GM23338 (cell line): ENCODE data around the gene XRN2. TPM values are rescaled to one million over a fixed set of nuclear protein-coding genes. Genes with fewer than 3 reads are reported as not detected.

Experiments used
- ATAC-seq: fragments of 200-7000 bp; cut with Tn5 transposase; 3 replicates; pipeline ENCODE4 v1.9.1; 2020
- DNase-seq: peaks from one replicate; pipeline ENCODE4 v3.0.0-alpha.2; 2015; ENCODE audit warnings: low spot score
- H2AFZ ChIP-seq: fragments of 200-600 bp; sonication (generic); 2 replicates; pipeline ENCODE4 v1.8.0; 2016; ENCODE audit warnings: antibody characterized with exemption, mild to moderate bottlenecking, moderate library complexity
- H3F3A ChIP-seq: fragments of 200-600 bp; sonication (generic); replicated peaks from 2 replicates; pipeline ENCODE4 v1.8.0; 2017; ENCODE audit warnings: antibody characterized with exemption, mixed run types, low read depth
- H3K27ac ChIP-seq: fragments of 200-600 bp; sonication (generic); 2 replicates; pipeline ENCODE4 v1.6.1; 2016; ENCODE audit warnings: low read depth
- H3K27me3 ChIP-seq: fragments of 200-600 bp; sonication (generic); 2 replicates; pipeline ENCODE4 v1.8.0; 2016; ENCODE audit warnings: mild to moderate bottlenecking, mixed run types, moderate library complexity; ENCODE audit not compliant: insufficient read depth
- H3K36me3 ChIP-seq: fragments of 200-600 bp; sonication (generic); 2 replicates; pipeline ENCODE4 v1.8.0; 2016; ENCODE audit warnings: mild to moderate bottlenecking; ENCODE audit not compliant: insufficient read depth
- H3K4me1 ChIP-seq: fragments of 200-600 bp; sonication (generic); 2 replicates; pipeline ENCODE4 v1.8.0; 2016; ENCODE audit warnings: mild to moderate bottlenecking, moderate library complexity; ENCODE audit not compliant: insufficient read depth
- H3K4me2 ChIP-seq: fragments of 200-600 bp; sonication (generic); 2 replicates; pipeline ENCODE4 v1.7.1; 2017; ENCODE audit warnings: mixed run types
- H3K4me3 ChIP-seq: fragments of 200-600 bp; sonication (generic); 2 replicates; pipeline ENCODE4 v1.6.1; 2016; ENCODE audit warnings: mixed run types
- H3K79me2 ChIP-seq: fragments of 200-600 bp; sonication (generic); replicated peaks from 2 replicates; pipeline ENCODE4 v1.8.0; 2017; ENCODE audit warnings: mild to moderate bottlenecking; ENCODE audit not compliant: insufficient read depth
- H3K9me2 ChIP-seq: fragments of 200-600 bp; sonication (generic); 2 replicates; pipeline ENCODE4 v1.8.0; 2017; ENCODE audit not compliant: insufficient read depth
- H4K20me1 ChIP-seq: fragments of 200-600 bp; sonication (generic); replicated peaks from 2 replicates; pipeline ENCODE4 v1.8.0; 2017; ENCODE audit warnings: mild to moderate bottlenecking; ENCODE audit not compliant: insufficient read depth
- H3K27ac Mint-ChIP-seq: 2 replicates; pipeline ENCODE4 v1.8.0; 2020; ENCODE audit warnings: inconsistent platforms, mild to moderate bottlenecking, moderate library complexity, mixed read lengths
- H3K27me3 Mint-ChIP-seq: 3 replicates; pipeline ENCODE4 v1.8.0; 2022; ENCODE audit warnings: low read depth, mild to moderate bottlenecking, moderate library complexity, mixed read lengths, inconsistent platforms; ENCODE audit not compliant: insufficient read depth, poor library complexity
- H3K36me3 Mint-ChIP-seq: 3 replicates; pipeline ENCODE4 v1.8.0; 2021; ENCODE audit warnings: low read depth, mild to moderate bottlenecking, inconsistent platforms, moderate library complexity, mixed read lengths
- H3K4me1 Mint-ChIP-seq: 3 replicates; pipeline ENCODE4 v1.8.0; 2020; ENCODE audit warnings: mild to moderate bottlenecking, inconsistent platforms, mixed read lengths
- H3K4me3 Mint-ChIP-seq: 3 replicates; pipeline ENCODE4 v1.8.0; 2021; ENCODE audit warnings: moderate library complexity, mild to moderate bottlenecking, inconsistent platforms, mixed read lengths
- H3K9me3 Mint-ChIP-seq: 3 replicates; pipeline ENCODE4 v1.8.0; 2020; ENCODE audit warnings: moderate library complexity, mild to moderate bottlenecking, inconsistent platforms, mixed read lengths
- EZH2 ChIP-seq: fragments of 200-600 bp; sonication (generic); IDR thresholded peaks from one replicate; pipeline ENCODE4 v1.8.0; 2017; ENCODE audit warnings: antibody characterized with exemption, mild to moderate bottlenecking, low read depth; ENCODE audit not compliant: unreplicated experiment
- EZH2phosphoT487 ChIP-seq: fragments of 200-600 bp; sonication (generic); IDR thresholded peaks from one replicate; pipeline ENCODE4 v1.8.1; 2018; ENCODE audit warnings: antibody characterized with exemption; ENCODE audit not compliant: unreplicated experiment
- JUNB ChIP-seq: IDR thresholded peaks from one replicate; pipeline ENCODE4 v1.6.1; 2016; ENCODE audit warnings: antibody characterized with exemption; ENCODE audit not compliant: unreplicated experiment
- NANOG ChIP-seq: IDR thresholded peaks from 2 replicates; pipeline ENCODE4 v1.6.1; 2016; ENCODE audit warnings: antibody characterized with exemption, borderline replicate concordance
- POLR2AphosphoS5 ChIP-seq: IDR thresholded peaks from 2 replicates; pipeline ENCODE4 v1.6.1; 2016; ENCODE audit warnings: antibody characterized with exemption, low read depth
- ZNF114 ChIP-seq: fragments of 250-450 bp; sonication (Bioruptor Pico); IDR thresholded peaks from 2 replicates; pipeline ENCODE4 v1.5.0; 2020; ENCODE audit warnings: mild to moderate bottlenecking, moderate library complexity
- ZNF331 ChIP-seq: fragments of 250-450 bp; sonication (Bioruptor Pico); IDR thresholded peaks from 2 replicates; pipeline ENCODE4 v1.5.0; 2020; ENCODE audit warnings: low read depth, mild to moderate bottlenecking, moderate library complexity
- polyA plus RNA-seq: library from polyadenylated mRNA; unstranded; fragments of >200 nt; fragmentation: Nextera tagmentation; extraction: Ambion mirVana; gene quantifications from 2 replicates; pipeline ENCODE4 v1.2.1, GENCODE V29; 2016
- total RNA-seq: library from RNA; depleted of rRNA; stranded (reverse); fragments of >200 nt; shearing (Covaris generic); gene quantifications from 2 replicates; pipeline ENCODE4 v1.2.3, GENCODE V29; 2014
- TF ChIP-seq, protein P1 (sequence below): IDR thresholded peaks from one replicate; pipeline ENCODE4 v1.6.1; 2018; ENCODE audit warnings: antibody characterized with exemption; ENCODE audit not compliant: unreplicated experiment
- TF ChIP-seq, protein P2 (sequence below): IDR thresholded peaks from 2 replicates; pipeline ENCODE4 v1.6.1; 2016; ENCODE audit warnings: antibody characterized with exemption
- TF ChIP-seq, protein P3 (sequence below), 2 experiments: fragments of 200-600 bp in 1 of 2; sonication (generic) in 1 of 2; conservative IDR thresholded peaks; 2 replicates each; pipeline versions ENCODE4 v1.5.1 to v1.6.1; 2016 to 2017; ENCODE audit warnings: antibody characterized with exemption in 2 of 2, low read depth in 2 of 2, mild to moderate bottlenecking in 2 of 2, moderate library complexity in 1 of 2

XRN2 gene
- total and polyA plus RNA-seq, 2 experiments from 2014 or later: 113 to 150 TPM

DNA sequence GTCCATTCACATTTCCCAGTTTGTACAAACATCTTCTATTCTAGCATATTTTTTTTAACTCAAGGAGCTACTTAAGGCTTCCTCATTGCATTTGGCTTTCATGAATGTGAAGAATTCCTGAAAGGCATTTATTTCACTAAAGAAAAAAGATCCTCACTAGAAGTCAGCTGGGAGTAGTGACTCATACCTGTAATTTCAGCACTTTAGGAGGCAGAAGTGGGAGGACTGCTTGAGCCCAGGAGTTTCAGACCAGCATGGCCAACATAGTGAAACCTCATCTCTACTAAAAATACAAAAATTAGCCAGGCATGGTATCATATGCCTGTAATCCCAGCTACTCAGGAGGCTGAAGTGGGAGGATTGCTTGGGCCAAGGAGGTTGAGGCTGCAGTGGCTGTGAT lies 30.9 kb upstream of the XRN2 start (continued):
- TF ChIP-seq ZNF331 (CRISPR knock-in tag) (no peak), EZH2phosphoT487 (no peak), ZNF114 (no peak), EZH2 (no peak), NANOG (no peak), POLR2AphosphoS5 (no peak)
- TF ChIP-seq, protein P1, sequence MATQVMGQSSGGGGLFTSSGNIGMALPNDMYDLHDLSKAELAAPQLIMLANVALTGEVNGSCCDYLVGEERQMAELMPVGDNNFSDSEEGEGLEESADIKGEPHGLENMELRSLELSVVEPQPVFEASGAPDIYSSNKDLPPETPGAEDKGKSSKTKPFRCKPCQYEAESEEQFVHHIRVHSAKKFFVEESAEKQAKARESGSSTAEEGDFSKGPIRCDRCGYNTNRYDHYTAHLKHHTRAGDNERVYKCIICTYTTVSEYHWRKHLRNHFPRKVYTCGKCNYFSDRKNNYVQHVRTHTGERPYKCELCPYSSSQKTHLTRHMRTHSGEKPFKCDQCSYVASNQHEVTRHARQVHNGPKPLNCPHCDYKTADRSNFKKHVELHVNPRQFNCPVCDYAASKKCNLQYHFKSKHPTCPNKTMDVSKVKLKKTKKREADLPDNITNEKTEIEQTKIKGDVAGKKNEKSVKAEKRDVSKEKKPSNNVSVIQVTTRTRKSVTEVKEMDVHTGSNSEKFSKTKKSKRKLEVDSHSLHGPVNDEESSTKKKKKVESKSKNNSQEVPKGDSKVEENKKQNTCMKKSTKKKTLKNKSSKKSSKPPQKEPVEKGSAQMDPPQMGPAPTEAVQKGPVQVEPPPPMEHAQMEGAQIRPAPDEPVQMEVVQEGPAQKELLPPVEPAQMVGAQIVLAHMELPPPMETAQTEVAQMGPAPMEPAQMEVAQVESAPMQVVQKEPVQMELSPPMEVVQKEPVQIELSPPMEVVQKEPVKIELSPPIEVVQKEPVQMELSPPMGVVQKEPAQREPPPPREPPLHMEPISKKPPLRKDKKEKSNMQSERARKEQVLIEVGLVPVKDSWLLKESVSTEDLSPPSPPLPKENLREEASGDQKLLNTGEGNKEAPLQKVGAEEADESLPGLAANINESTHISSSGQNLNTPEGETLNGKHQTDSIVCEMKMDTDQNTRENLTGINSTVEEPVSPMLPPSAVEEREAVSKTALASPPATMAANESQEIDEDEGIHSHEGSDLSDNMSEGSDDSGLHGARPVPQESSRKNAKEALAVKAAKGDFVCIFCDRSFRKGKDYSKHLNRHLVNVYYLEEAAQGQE: no peak

DNA sequence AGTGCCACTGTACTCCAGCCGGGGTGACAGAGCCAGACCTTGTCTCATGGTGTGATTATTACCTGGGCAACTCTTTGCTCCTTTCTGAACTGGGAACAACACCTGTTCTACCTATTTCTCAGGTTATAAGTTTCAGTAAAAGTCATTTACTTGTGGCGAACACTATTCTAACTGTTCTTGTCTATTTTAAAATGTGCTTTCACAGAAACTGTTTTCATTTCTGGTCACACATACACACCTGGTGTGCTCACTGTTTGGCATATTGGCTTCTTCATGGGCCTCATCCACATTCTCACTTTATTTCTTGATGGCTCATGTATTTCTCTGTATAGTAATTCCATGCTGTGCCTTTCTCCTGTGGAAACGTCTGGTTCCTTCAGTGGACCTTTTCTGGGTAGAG lies 30.5 kb upstream of the XRN2 start:
- no peaks in the 10 kb centered on the region for H3F3A ChIP-seq
- no peaks in the 10 kb centered on the region for H3K79me2 ChIP-seq
- no peaks in the 10 kb centered on the region for H4K20me1 ChIP-seq
- Mint-ChIP-seq H3K27me3 (no peaks in the 10 kb centered on the region), H3K4me3 (no peak overlapping the region), H3K27ac (no peak overlapping the region), H3K4me1 (no peaks in the 10 kb centered on the region), H3K36me3 (no peaks in the 10 kb centered on the region), H3K9me3 (peaks cover under 1% of the 10 kb centered on the region; the same call in 1 of the 3 replicates)
- H3K4me2 ChIP-seq: no peak overlapping the region
- no peaks in the 10 kb centered on the region for H3K27me3 ChIP-seq
- no peak overlapping the region for H2AFZ ChIP-seq
- H3K4me3 ChIP-seq: no peak overlapping the region
- no peaks in the 10 kb centered on the region for H3K36me3 ChIP-seq
- ATAC-seq (no peak), DNase-seq (no peak)
- no peaks in the 10 kb centered on the region for H3K9me2 ChIP-seq
- H3K27ac ChIP-seq: no peak overlapping the region
- no peaks in the 10 kb centered on the region for H3K4me1 ChIP-seq
- no peak for TF ChIP-seq JUNB

DNA sequence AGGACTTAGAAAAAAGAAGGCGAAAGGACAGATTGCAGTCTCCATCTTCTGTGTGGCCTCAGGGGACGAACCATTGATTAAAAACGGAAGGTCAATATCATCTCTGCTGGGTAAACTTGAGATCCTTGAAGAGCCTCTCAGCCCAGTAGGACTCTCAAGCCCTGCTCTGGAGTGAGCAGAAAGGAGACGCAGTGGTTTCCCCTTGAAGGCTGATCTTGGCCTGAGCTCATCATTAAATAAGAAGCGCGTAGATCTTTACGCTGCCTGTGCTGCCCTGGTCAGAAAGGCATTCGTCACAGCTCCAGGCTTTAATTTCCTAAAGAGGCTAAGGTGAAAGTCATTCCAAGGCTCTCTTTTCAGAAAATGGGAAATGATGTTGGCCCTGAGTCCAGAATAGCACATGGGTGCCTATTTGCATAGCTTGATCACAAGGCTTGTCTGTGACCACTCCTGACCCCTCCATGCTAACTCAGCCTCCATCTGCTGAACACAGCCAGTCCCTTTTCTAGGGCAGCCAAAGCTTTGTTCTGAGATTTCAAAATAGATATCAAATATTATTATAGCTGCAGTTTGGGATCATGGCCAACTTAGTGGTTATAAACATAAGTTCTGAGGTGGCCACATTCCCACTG lies 29.3 kb upstream of the XRN2 start:
- H3K27me3 Mint-ChIP-seq: no peaks in the 10 kb centered on the region
- Histone ChIP-seq H3K27ac (no peak overlapping the region), H3K4me3 (no peak overlapping the region), H3F3A (no peaks in the 10 kb centered on the region), H3K4me1 (no peaks in the 10 kb centered on the region), H3K27me3 (no peaks in the 10 kb centered on the region), H3K36me3 (no peaks in the 10 kb centered on the region), H3K79me2 (no peaks in the 10 kb centered on the region), H2AFZ (no peak overlapping the region), H3K9me2 (no peaks in the 10 kb centered on the region), H3K4me2 (no peak overlapping the region), H4K20me1 (no peaks in the 10 kb centered on the region)
- no peaks in the 10 kb centered on the region for H3K4me1 Mint-ChIP-seq
- H3K4me3 Mint-ChIP-seq: no peak overlapping the region
- no peaks in the 10 kb centered on the region for H3K36me3 Mint-ChIP-seq
- no peak for ATAC-seq
- H3K27ac Mint-ChIP-seq: no peak overlapping the region
- no peaks in the 10 kb centered on the region for H3K9me3 Mint-ChIP-seq
- DNase-seq: no peak
- TF ChIP-seq ZNF114: no peak
- TF ChIP-seq, protein P2, sequence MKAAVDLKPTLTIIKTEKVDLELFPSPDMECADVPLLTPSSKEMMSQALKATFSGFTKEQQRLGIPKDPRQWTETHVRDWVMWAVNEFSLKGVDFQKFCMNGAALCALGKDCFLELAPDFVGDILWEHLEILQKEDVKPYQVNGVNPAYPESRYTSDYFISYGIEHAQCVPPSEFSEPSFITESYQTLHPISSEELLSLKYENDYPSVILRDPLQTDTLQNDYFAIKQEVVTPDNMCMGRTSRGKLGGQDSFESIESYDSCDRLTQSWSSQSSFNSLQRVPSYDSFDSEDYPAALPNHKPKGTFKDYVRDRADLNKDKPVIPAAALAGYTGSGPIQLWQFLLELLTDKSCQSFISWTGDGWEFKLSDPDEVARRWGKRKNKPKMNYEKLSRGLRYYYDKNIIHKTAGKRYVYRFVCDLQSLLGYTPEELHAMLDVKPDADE: no peak
- TF ChIP-seq, protein P3, sequence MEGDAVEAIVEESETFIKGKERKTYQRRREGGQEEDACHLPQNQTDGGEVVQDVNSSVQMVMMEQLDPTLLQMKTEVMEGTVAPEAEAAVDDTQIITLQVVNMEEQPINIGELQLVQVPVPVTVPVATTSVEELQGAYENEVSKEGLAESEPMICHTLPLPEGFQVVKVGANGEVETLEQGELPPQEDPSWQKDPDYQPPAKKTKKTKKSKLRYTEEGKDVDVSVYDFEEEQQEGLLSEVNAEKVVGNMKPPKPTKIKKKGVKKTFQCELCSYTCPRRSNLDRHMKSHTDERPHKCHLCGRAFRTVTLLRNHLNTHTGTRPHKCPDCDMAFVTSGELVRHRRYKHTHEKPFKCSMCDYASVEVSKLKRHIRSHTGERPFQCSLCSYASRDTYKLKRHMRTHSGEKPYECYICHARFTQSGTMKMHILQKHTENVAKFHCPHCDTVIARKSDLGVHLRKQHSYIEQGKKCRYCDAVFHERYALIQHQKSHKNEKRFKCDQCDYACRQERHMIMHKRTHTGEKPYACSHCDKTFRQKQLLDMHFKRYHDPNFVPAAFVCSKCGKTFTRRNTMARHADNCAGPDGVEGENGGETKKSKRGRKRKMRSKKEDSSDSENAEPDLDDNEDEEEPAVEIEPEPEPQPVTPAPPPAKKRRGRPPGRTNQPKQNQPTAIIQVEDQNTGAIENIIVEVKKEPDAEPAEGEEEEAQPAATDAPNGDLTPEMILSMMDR (conservative IDR thresholded peaks at IDR 0.05; ENCODE audit: low read depth in 2 of 2): no peak
- no peak for TF ChIP-seq POLR2AphosphoS5
